ENCODE measurements around the gene UBD.

The UBD gene

GRCh38 chr6:29602564-29603361 is 43.2 kb upstream of the UBD start:
- Histone ChIP-seq H2AK5ac (ENCODE audit: low read length, severe bottlenecking) (no peak overlapping the region), H3K4me3 (ENCODE audit: insufficient read depth in 1 of 2, low read depth in 1 of 2, low read length in 2 of 2) (no peak overlapping the region), H3K9ac (ENCODE audit: low read length) (no peak overlapping the region), H4K91ac (ENCODE audit: low read length) (no peak overlapping the region), H3K27ac (ENCODE audit: low read length, poor library complexity, severe bottlenecking) (no peak overlapping the region), H3K4ac (ENCODE audit: low read depth in 1 of 2, low read length in 2 of 2) (no peak overlapping the region), H3K14ac (ENCODE audit: low read length in 2 of 2) (no peak overlapping the region), H2BK120ac (ENCODE audit: low read depth, low read length) (no peak overlapping the region), H3K4me1 (ENCODE audit: control insufficient read depth, insufficient read depth, low read depth, low read length) (no peaks in the 10 kb centered on the region), H2BK15ac (ENCODE audit: low read depth, poor library complexity, severe bottlenecking) (no peak overlapping the region), H2BK12ac (ENCODE audit: low read length in 2 of 2) (no peak overlapping the region), H3K4me2 (ENCODE audit: low read length, poor library complexity, severe bottlenecking) (no peak overlapping the region), H3K79me1 (replicated peaks; ENCODE audit: low read length, poor library complexity, severe bottlenecking) (peaks cover 2% of the 10 kb centered on the region), H3K23ac (ENCODE audit: low read length in 2 of 2) (no peak overlapping the region), H3K9me3 (ENCODE audit: control insufficient read depth, low read length) (no peaks in the 10 kb centered on the region), H3K36me3 (ENCODE audit: control insufficient read depth in 1 of 2, insufficient read depth in 2 of 2, low read depth in 1 of 2, low read length in 2 of 2) (peaks cover 57 to 71% of the 10 kb centered on the region in 2 experiments), H4K8ac (ENCODE audit: low read length) (no peak overlapping the region), H2AFZ (ENCODE audit: low read depth, low read length) (no peak overlapping the region), H3K18ac (ENCODE audit: low read depth in 1 of 2, low read length in 2 of 2) (no peak overlapping the region), H2BK5ac (ENCODE audit: low read depth, low read length, poor library complexity, severe bottlenecking) (no peak overlapping the region), H3K27me3 (ENCODE audit: control insufficient read depth in 1 of 2, insufficient read depth in 1 of 2, low read length in 2 of 2) (no peaks in the 10 kb centered on the region)
- WGBS, result 96% methylated on average over 12 of the region's 12 CpGs
- DNase-seq, result peak; percentile 54

- H2BK120ac ChIP-seq (ENCODE audit: low read depth, low read length), result no peak overlapping the region
- no peaks in the 10 kb centered on the region for H3K79me1 ChIP-seq (replicated peaks; ENCODE audit: low read length, poor library complexity, severe bottlenecking)
- peaks cover 17 to 26% of the 10 kb centered on the region in 2 experiments for H3K36me3 ChIP-seq (ENCODE audit: control insufficient read depth in 1 of 2, insufficient read depth in 2 of 2, low read depth in 1 of 2, low read length in 2 of 2)
- no peak overlapping the region for H4K8ac ChIP-seq (ENCODE audit: low read length)
- no peak overlapping the region for H3K23ac ChIP-seq (ENCODE audit: low read length in 2 of 2)
- no peaks in the 10 kb centered on the region for H3K9me3 ChIP-seq (ENCODE audit: control insufficient read depth, low read length)
- no peak overlapping the region for H3K27ac ChIP-seq (ENCODE audit: low read length, poor library complexity, severe bottlenecking)
- no peaks in the 10 kb centered on the region for H3K27me3 ChIP-seq (ENCODE audit: control insufficient read depth in 1 of 2, insufficient read depth in 1 of 2, low read length in 2 of 2)
- no peak overlapping the region for H3K4me3 ChIP-seq (ENCODE audit: insufficient read depth in 1 of 2, low read depth in 1 of 2, low read length in 2 of 2)
- H3K4me1 ChIP-seq (ENCODE audit: control insufficient read depth, insufficient read depth, low read depth, low read length), result no peaks in the 10 kb centered on the region
- DNase-seq, result no peak
- 94% methylated on average over 2 of the region's 2 CpGs for WGBS
- no peak overlapping the region for H2AK5ac ChIP-seq (ENCODE audit: low read length, severe bottlenecking)
- H3K18ac ChIP-seq (ENCODE audit: low read depth in 1 of 2, low read length in 2 of 2), result no peak overlapping the region
- no peak overlapping the region for H3K9ac ChIP-seq (ENCODE audit: low read length)
- H3K4ac ChIP-seq (ENCODE audit: low read depth in 1 of 2, low read length in 2 of 2), result no peak overlapping the region
- H2BK15ac ChIP-seq (ENCODE audit: low read depth, poor library complexity, severe bottlenecking), result no peak overlapping the region
- H3K14ac ChIP-seq (ENCODE audit: low read length in 2 of 2), result no peak overlapping the region
- no peak overlapping the region for H2BK12ac ChIP-seq (ENCODE audit: low read length in 2 of 2)
- H2AFZ ChIP-seq (ENCODE audit: low read depth, low read length), result no peak overlapping the region
- H3K4me2 ChIP-seq (ENCODE audit: low read length, poor library complexity, severe bottlenecking), result no peak overlapping the region
- no peak overlapping the region for H2BK5ac ChIP-seq (ENCODE audit: low read depth, low read length, poor library complexity, severe bottlenecking)
- H4K91ac ChIP-seq (ENCODE audit: low read length), result no peak overlapping the region
Measured at GRCh38 chr6:29598172-29598747, 38.7 kb upstream of the UBD start.

GRCh38 chr6:29597184-29597583 is 37.7 kb upstream of the UBD start:
- H2AK5ac ChIP-seq (ENCODE audit: low read length, severe bottlenecking), result no peak overlapping the region
- no peak overlapping the region for H3K4me3 ChIP-seq (ENCODE audit: insufficient read depth in 1 of 2, low read depth in 1 of 2, low read length in 2 of 2)
- WGBS, result no CpG with 5 or more reads among the region's 2 CpGs
- no peak overlapping the region for H2BK15ac ChIP-seq (ENCODE audit: low read depth, poor library complexity, severe bottlenecking)
- peaks cover 0 to 4% of the 10 kb centered on the region in 2 experiments for H3K27me3 ChIP-seq (ENCODE audit: control insufficient read depth in 1 of 2, insufficient read depth in 1 of 2, low read length in 2 of 2)
- no peaks in the 10 kb centered on the region for H3K9me3 ChIP-seq (ENCODE audit: control insufficient read depth, low read length)
- no peak overlapping the region for H3K18ac ChIP-seq (ENCODE audit: low read depth in 1 of 2, low read length in 2 of 2)
- peaks cover 9 to 15% of the 10 kb centered on the region in 2 experiments for H3K36me3 ChIP-seq (ENCODE audit: control insufficient read depth in 1 of 2, insufficient read depth in 2 of 2, low read depth in 1 of 2, low read length in 2 of 2)
- no peak overlapping the region for H2BK5ac ChIP-seq (ENCODE audit: low read depth, low read length, poor library complexity, severe bottlenecking)
- no peak overlapping the region for H3K14ac ChIP-seq (ENCODE audit: low read length in 2 of 2)
- H4K8ac ChIP-seq (ENCODE audit: low read length), result no peak overlapping the region
- no peak for DNase-seq
- peaks cover 1% of the 10 kb centered on the region for H3K4me1 ChIP-seq (ENCODE audit: control insufficient read depth, insufficient read depth, low read depth, low read length)
- H3K4me2 ChIP-seq (ENCODE audit: low read length, poor library complexity, severe bottlenecking), result no peak overlapping the region
- H2AFZ ChIP-seq (ENCODE audit: low read depth, low read length), result no peak overlapping the region
- no peak overlapping the region for H3K23ac ChIP-seq (ENCODE audit: low read length in 2 of 2)
- H3K27ac ChIP-seq (ENCODE audit: low read length, poor library complexity, severe bottlenecking), result no peak overlapping the region
- no peak overlapping the region for H2BK12ac ChIP-seq (ENCODE audit: low read length in 2 of 2)
- no peak overlapping the region for H2BK120ac ChIP-seq (ENCODE audit: low read depth, low read length)
- no peak overlapping the region for H3K9ac ChIP-seq (ENCODE audit: low read length)
- no peak overlapping the region for H4K91ac ChIP-seq (ENCODE audit: low read length)
- no peaks in the 10 kb centered on the region for H3K79me1 ChIP-seq (replicated peaks; ENCODE audit: low read length, poor library complexity, severe bottlenecking)
- no peak overlapping the region for H3K4ac ChIP-seq (ENCODE audit: low read depth in 1 of 2, low read length in 2 of 2)

GRCh38 chr6:29596381-29596900 is 36.9 kb upstream of the UBD start:
- H3K36me3 ChIP-seq (ENCODE audit: control insufficient read depth in 1 of 2, insufficient read depth in 2 of 2, low read depth in 1 of 2, low read length in 2 of 2), result peaks cover 6 to 8% of the 10 kb centered on the region in 2 experiments
- H3K4me3 ChIP-seq (ENCODE audit: insufficient read depth in 1 of 2, low read depth in 1 of 2, low read length in 2 of 2), result no peak overlapping the region
- no peak overlapping the region for H3K9ac ChIP-seq (ENCODE audit: low read length)
- no peak for DNase-seq
- H2BK5ac ChIP-seq (ENCODE audit: low read depth, low read length, poor library complexity, severe bottlenecking), result no peak overlapping the region
- no peak overlapping the region for H2AFZ ChIP-seq (ENCODE audit: low read depth, low read length)
- peaks cover 0 to 8% of the 10 kb centered on the region in 2 experiments for H3K27me3 ChIP-seq (ENCODE audit: control insufficient read depth in 1 of 2, insufficient read depth in 1 of 2, low read length in 2 of 2)
- no peaks in the 10 kb centered on the region for H3K9me3 ChIP-seq (ENCODE audit: control insufficient read depth, low read length)
- H3K4me1 ChIP-seq (ENCODE audit: control insufficient read depth, insufficient read depth, low read depth, low read length), result peaks cover 1% of the 10 kb centered on the region
- H3K14ac ChIP-seq (ENCODE audit: low read length in 2 of 2), result no peak overlapping the region
- no peak overlapping the region for H4K91ac ChIP-seq (ENCODE audit: low read length)
- H2AK5ac ChIP-seq (ENCODE audit: low read length, severe bottlenecking), result no peak overlapping the region
- H3K23ac ChIP-seq (ENCODE audit: low read length in 2 of 2), result no peak overlapping the region
- 91% methylated on average over 6 of the region's 6 CpGs for WGBS
- no peak overlapping the region for H3K4ac ChIP-seq (ENCODE audit: low read depth in 1 of 2, low read length in 2 of 2)
- H3K79me1 ChIP-seq (replicated peaks; ENCODE audit: low read length, poor library complexity, severe bottlenecking), result no peaks in the 10 kb centered on the region
- no peak overlapping the region for H2BK15ac ChIP-seq (ENCODE audit: low read depth, poor library complexity, severe bottlenecking)
- no peak overlapping the region for H3K27ac ChIP-seq (ENCODE audit: low read length, poor library complexity, severe bottlenecking)
- H3K18ac ChIP-seq (ENCODE audit: low read depth in 1 of 2, low read length in 2 of 2), result no peak overlapping the region
- no peak overlapping the region for H2BK120ac ChIP-seq (ENCODE audit: low read depth, low read length)
- H4K8ac ChIP-seq (ENCODE audit: low read length), result no peak overlapping the region
- no peak overlapping the region for H3K4me2 ChIP-seq (ENCODE audit: low read length, poor library complexity, severe bottlenecking)
- H2BK12ac ChIP-seq (ENCODE audit: low read length in 2 of 2), result no peak overlapping the region
